Measurements from ENCODE around the gene ILF2.

GRCh38 chr1:153636312-153636711 is 34.5 kb downstream of the ILF2 start:
- no peak for TF ChIP-seq CTCF (IDR thresholded peaks at IDR 0.05)
- TF ChIP-seq POLR2A (IDR thresholded peaks at IDR 0.05) = no peak
- TF ChIP-seq POLR2AphosphoS5 (IDR thresholded peaks at IDR 0.05) = no peak
- no peak for TF ChIP-seq EP300 (IDR thresholded peaks at IDR 0.05)
